GM12865 (cell line): Measurements from ENCODE around the gene RBM19.

Experiments used
- DNase-seq: peaks from one replicate; pipeline ENCODE4 v3.0.0; 2010; ENCODE audit warnings: low read depth
- H3K4me3 ChIP-seq: 2 replicates; pipeline ENCODE4 v1.5.1; 2011; ENCODE audit warnings: mild to moderate bottlenecking, low read depth, low read length, control low read depth
- TF ChIP-seq, protein P1 (sequence below): IDR thresholded peaks from 2 replicates; pipeline ENCODE4 v1.5.1; 2011; ENCODE audit warnings: low read length, control low read depth, low read depth, inconsistent platforms; ENCODE audit not compliant: insufficient read depth; ENCODE audit errors: missing control alignments

RBM19 gene

GRCh38 chr12:113796066-113796827, 169.9 kb downstream of the RBM19 start:
- no peak for DNase-seq
- H3K4me3 ChIP-seq: no peak overlapping the region
- TF ChIP-seq, protein P1, sequence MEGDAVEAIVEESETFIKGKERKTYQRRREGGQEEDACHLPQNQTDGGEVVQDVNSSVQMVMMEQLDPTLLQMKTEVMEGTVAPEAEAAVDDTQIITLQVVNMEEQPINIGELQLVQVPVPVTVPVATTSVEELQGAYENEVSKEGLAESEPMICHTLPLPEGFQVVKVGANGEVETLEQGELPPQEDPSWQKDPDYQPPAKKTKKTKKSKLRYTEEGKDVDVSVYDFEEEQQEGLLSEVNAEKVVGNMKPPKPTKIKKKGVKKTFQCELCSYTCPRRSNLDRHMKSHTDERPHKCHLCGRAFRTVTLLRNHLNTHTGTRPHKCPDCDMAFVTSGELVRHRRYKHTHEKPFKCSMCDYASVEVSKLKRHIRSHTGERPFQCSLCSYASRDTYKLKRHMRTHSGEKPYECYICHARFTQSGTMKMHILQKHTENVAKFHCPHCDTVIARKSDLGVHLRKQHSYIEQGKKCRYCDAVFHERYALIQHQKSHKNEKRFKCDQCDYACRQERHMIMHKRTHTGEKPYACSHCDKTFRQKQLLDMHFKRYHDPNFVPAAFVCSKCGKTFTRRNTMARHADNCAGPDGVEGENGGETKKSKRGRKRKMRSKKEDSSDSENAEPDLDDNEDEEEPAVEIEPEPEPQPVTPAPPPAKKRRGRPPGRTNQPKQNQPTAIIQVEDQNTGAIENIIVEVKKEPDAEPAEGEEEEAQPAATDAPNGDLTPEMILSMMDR: no peak

- no peak for DNase-seq
- no peak overlapping the region for H3K4me3 ChIP-seq
- TF ChIP-seq, protein P1: no peak
Observed at GRCh38 chr12:113795445-113795844, 170.7 kb downstream of the RBM19 start.

DNA sequence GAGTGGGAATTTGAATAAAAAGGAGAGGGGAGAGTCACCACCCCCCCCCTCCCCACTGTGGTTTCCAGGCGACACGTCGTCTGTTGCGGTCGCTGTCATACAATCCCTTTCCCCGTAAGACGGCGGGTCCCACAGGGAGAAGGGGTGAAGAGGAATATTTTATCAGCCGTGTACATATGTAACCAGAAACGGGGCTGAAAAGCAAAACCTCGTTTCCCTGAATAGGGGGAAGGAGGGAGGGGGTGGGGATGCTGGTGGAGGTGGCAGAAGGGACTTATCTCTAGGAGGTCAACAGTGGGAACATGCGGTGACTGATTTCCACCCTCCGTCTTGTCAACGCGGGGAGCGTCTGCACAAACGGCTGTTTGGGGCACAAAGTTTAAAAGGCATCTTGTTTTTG, 171.4 kb downstream of the RBM19 start:
- TF ChIP-seq, protein P1: no peak
- no peak for DNase-seq
- no peak overlapping the region for H3K4me3 ChIP-seq

DNA sequence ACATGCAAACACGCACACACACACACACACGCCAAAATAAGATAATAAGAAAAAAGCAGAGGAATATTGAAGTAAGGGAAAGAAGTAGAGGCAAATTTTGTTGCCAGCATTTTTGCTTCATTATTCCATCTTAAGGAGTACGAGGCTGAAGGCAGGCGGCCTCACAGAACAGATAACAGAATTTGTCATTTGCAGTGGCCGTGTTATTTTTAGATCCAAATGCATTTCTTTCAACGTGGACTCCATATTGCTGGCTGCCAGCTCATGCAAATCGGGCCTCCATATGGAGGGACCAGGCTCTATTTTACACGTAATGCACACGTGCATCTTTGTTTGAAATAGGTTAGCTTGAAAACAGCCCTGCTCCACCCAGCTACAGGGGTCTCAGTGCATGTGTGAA, 172.9 kb downstream of the RBM19 start:
- DNase-seq: no peak
- H3K4me3 ChIP-seq: no peak overlapping the region
- TF ChIP-seq, protein P1: no peak

DNA sequence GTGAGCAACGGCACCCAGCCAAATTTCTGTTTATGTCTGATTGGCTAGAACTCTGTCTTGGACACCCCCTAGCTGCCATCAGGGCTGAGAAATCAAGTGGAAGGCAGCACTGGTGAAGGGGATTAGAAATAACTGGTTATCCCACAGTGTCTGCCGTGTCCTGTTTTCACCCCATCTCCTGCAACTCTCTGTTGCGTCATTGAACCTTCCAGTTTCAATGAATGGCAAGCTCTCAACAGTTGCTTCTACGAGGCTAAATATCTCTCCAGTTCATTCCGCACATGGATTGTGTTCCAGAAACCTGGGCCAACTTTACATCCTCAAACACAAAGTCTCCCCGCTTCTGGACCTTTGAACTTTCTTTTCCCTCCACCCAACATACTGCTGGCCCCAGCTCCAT, 173.7 kb downstream of the RBM19 start:
- TF ChIP-seq, protein P1: no peak

GRCh38 chr12:113788020-113788856, 177.9 kb downstream of the RBM19 start:
- TF ChIP-seq, protein P1: no peak
- no peak overlapping the region for H3K4me3 ChIP-seq
- no peak for DNase-seq

More for the DNA sequence above, 173.7 kb downstream of the RBM19 start:
- no peak for DNase-seq
- H3K4me3 ChIP-seq: no peak overlapping the region
